H1 (cell line): ENCODE results near the gene RUNX1.

Source experiments
- CREB1 ChIP-seq: IDR thresholded peaks from 2 replicates; pipeline ENCODE4 v1.6.1; 2012; ENCODE audit warnings: inconsistent platforms
- CTCF ChIP-seq, 3 experiments: IDR thresholded peaks; 1 replicate in 2 of 3; 2 replicates in 1 of 3; pipeline versions ENCODE4 v1.5.1 to v1.6.1; 2011; ENCODE audit warnings: low read length in 3 of 3, mild to moderate bottlenecking in 3 of 3, inconsistent platforms in 2 of 3, low read depth in 1 of 3, moderate library complexity in 1 of 3; ENCODE audit not compliant: insufficient read depth in 1 of 3; ENCODE audit errors: control extremely low read depth in 1 of 3
- EP300 ChIP-seq, 2 experiments: IDR thresholded peaks; 1 replicate in 1 of 2; 2 replicates in 1 of 2; pipeline ENCODE4 v1.6.1; 2011 to 2012; ENCODE audit warnings: low read depth in 2 of 2, low read length in 2 of 2, mild to moderate bottlenecking in 2 of 2, borderline replicate concordance in 1 of 2, inconsistent platforms in 1 of 2, moderate library complexity in 1 of 2
- GABPA ChIP-seq: IDR thresholded peaks from 2 replicates; pipeline ENCODE4 v1.6.1; 2011; ENCODE audit warnings: mild to moderate bottlenecking, low read length, moderate library complexity, borderline replicate concordance; ENCODE audit not compliant: insufficient read depth
- POLR2A ChIP-seq, 2 experiments: IDR thresholded peaks; 1 replicate in 1 of 2; 2 replicates in 1 of 2; pipeline ENCODE4 v1.6.1; 2011; ENCODE audit warnings: low read depth in 2 of 2, low read length in 2 of 2, mild to moderate bottlenecking in 2 of 2; ENCODE audit errors: control extremely low read depth in 1 of 2
- SP1 ChIP-seq: IDR thresholded peaks from 2 replicates; pipeline ENCODE4 v1.6.1; 2011; ENCODE audit warnings: low read depth, low read length

GRCh38 chr21:34810786-34811185 is 238.3 kb downstream of the RUNX1 start:
- TF ChIP-seq CTCF (IDR thresholded peaks at IDR 0.05; ENCODE audit: control extremely low read depth in 1 of 3, insufficient read depth in 1 of 3, low read depth in 1 of 3, low read length in 3 of 3) (no peak), GABPA (no peak), POLR2A (IDR thresholded peaks at IDR 0.05; ENCODE audit: control extremely low read depth in 1 of 2, low read depth in 2 of 2, low read length in 2 of 2) (no peak), CREB1 (no peak), SP1 (no peak), EP300 (IDR thresholded peaks at IDR 0.05; ENCODE audit: borderline replicate concordance in 1 of 2, low read depth in 2 of 2, low read length in 2 of 2) (no peak)
